ENCODE data around the gene FOSL2. TPM values are rescaled to one million over a fixed set of nuclear protein-coding genes. Genes with fewer than 3 reads are reported as not detected.

The FOSL2 gene
- total RNA-seq, 1 donor from 2014 or later, result 77.1 TPM

DNA sequence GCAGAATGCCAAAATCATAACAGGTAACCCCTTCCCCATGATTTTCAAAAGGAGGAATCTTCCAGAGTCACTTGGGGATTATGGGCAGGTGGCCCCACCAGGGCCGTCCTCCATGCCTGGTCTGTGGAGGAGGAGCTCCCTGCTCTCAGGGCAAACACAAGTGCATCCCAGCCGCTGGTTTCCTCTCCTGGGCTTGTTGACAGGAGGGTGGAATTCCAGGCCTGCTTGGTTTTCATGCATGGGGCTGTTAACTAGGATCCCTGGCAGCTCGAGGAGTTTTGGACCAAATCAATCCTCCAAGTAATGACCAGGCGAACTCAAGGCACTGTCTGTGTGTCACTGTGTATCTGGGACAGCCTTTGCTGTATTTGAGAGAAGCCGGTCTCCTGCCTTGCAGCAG, 45.3 kb downstream of the FOSL2 start:
- TF ChIP-seq CTCF (IDR thresholded peaks at IDR 0.05; ENCODE audit: insufficient read depth, low read length, severe bottlenecking), result no peak
- DNase-seq (ENCODE audit: low read depth) (no peak), FAIRE-seq (no peak)
- Histone ChIP-seq H3K36me3 (ENCODE audit: control insufficient read depth, insufficient read depth, low read length) (no peaks in the 10 kb centered on the region), H3K4me3 (ENCODE audit: low read depth, low read length) (no peak overlapping the region), H3K27me3 (ENCODE audit: control insufficient read depth, insufficient read depth, low read length) (no peaks in the 10 kb centered on the region)

DNA sequence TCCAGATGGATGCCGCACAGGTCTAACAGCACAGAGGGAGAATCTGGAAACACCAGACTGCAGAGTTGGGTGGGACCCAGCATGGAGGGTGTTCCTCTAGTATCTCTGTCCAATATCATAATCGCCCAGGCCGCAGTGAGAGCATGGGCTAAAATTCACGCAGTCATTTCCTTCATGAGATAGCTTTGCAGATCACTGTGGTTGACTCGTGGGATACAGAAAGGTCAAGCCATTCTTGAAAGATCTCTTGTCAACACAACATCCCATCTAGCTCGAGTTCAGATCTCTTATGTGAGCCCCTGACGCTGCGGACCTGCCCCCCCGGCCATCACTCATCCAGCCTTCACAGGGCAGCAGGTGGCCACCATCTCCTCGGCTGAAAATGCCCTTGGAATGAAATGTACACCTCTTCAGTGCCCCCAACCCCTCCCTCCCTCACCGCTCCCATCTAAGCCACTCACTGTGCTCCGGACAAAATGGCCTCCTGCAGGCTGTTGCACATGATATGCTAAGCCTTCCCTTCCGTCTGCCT, 45.9 kb downstream of the FOSL2 start:
- TF ChIP-seq CTCF (IDR thresholded peaks at IDR 0.05; ENCODE audit: insufficient read depth, low read length, severe bottlenecking), result no peak
- no peaks in the 10 kb centered on the region for H3K36me3 ChIP-seq (ENCODE audit: control insufficient read depth, insufficient read depth, low read length)
- H3K4me3 ChIP-seq (ENCODE audit: low read depth, low read length), result no peak overlapping the region
- DNase-seq (ENCODE audit: low read depth) (no peak), FAIRE-seq (no peak)
- no peaks in the 10 kb centered on the region for H3K27me3 ChIP-seq (ENCODE audit: control insufficient read depth, insufficient read depth, low read length)

- H3K27me3 ChIP-seq (ENCODE audit: control insufficient read depth, insufficient read depth, low read length), result no peaks in the 10 kb centered on the region
- TF ChIP-seq CTCF (IDR thresholded peaks at IDR 0.05; ENCODE audit: insufficient read depth, low read length, severe bottlenecking), result no peak
- DNase-seq (ENCODE audit: low read depth) (no peak), FAIRE-seq (no peak)
- no peak overlapping the region for H3K4me3 ChIP-seq (ENCODE audit: low read depth, low read length)
- H3K36me3 ChIP-seq (ENCODE audit: control insufficient read depth, insufficient read depth, low read length), result no peaks in the 10 kb centered on the region
These were observed 46.5 kb downstream of the FOSL2 start for GRCh38 chr2:28439127-28439526.

- H3K36me3 ChIP-seq (ENCODE audit: control insufficient read depth, insufficient read depth, low read length), result no peaks in the 10 kb centered on the region
- no peak for FAIRE-seq
- TF ChIP-seq CTCF (IDR thresholded peaks at IDR 0.05; ENCODE audit: insufficient read depth, low read length, severe bottlenecking), result no peak
These were observed 47.1 kb downstream of the FOSL2 start for GRCh38 chr2:28439763-28440162.

GRCh38 chr2:28442328-28442727, 49.7 kb downstream of the FOSL2 start:
- H3K27me3 ChIP-seq (ENCODE audit: control insufficient read depth, insufficient read depth, low read length), result no peaks in the 10 kb centered on the region
- TF ChIP-seq CTCF (IDR thresholded peaks at IDR 0.05; ENCODE audit: insufficient read depth, low read length, severe bottlenecking), result no peak
- FAIRE-seq, result peak; percentile 66
- H3K4me3 ChIP-seq (ENCODE audit: low read depth, low read length), result no peak overlapping the region
- peak; percentile 89 for DNase-seq (ENCODE audit: low read depth)
- no peaks in the 10 kb centered on the region for H3K36me3 ChIP-seq (ENCODE audit: control insufficient read depth, insufficient read depth, low read length)

More at GRCh38 chr2:28439763-28440162, 47.1 kb downstream of the FOSL2 start:
- no peaks in the 10 kb centered on the region for H3K27me3 ChIP-seq (ENCODE audit: control insufficient read depth, insufficient read depth, low read length)
- DNase-seq (ENCODE audit: low read depth), result no peak
- H3K4me3 ChIP-seq (ENCODE audit: low read depth, low read length), result no peak overlapping the region

GRCh38 chr2:28444956-28445355, 52.3 kb downstream of the FOSL2 start:
- DNase-seq (ENCODE audit: low read depth) (no peak), FAIRE-seq (no peak)
- H3K4me3 ChIP-seq (ENCODE audit: low read depth, low read length), result no peak overlapping the region

More at GRCh38 chr2:28444956-28445355, 52.3 kb downstream of the FOSL2 start:
- TF ChIP-seq CTCF (IDR thresholded peaks at IDR 0.05; ENCODE audit: insufficient read depth, low read length, severe bottlenecking), result no peak
- H3K27me3 ChIP-seq (ENCODE audit: control insufficient read depth, insufficient read depth, low read length), result no peaks in the 10 kb centered on the region
- H3K36me3 ChIP-seq (ENCODE audit: control insufficient read depth, insufficient read depth, low read length), result no peaks in the 10 kb centered on the region

Measured in bronchial epithelial cell (primary cell).